H1 (cell line): ENCODE results near the gene ATXN2. TPM values are rescaled to one million over a fixed set of nuclear protein-coding genes. Genes with fewer than 3 reads are reported as not detected.

Experiments
- CTCF ChIA-PET: fragments of 300-600 bp; sonication (Branson Sonifier 250); formaldehyde crosslinking; loops from one replicate; lab custom pipeline; 2021; ENCODE audit not compliant: partially characterized antibody; lab: Charles Lee
- POLR2A ChIA-PET: fragments of 300-600 bp; sonication (Branson Sonifier 250); formaldehyde crosslinking; loops from one replicate; lab custom pipeline; 2021; ENCODE audit warnings: inconsistent platforms; ENCODE audit not compliant: partially characterized antibody; lab: Charles Lee
- DNase-seq, 2 experiments: peaks; one replicate each; pipeline versions ENCODE4 v3.0.0 to v3.0.0-alpha.2; 2010 to 2022; ENCODE audit warnings: low spot score in 2 of 2, low read depth in 1 of 2, mixed read lengths in 1 of 2
- FAIRE-seq: peaks from 2 replicates; lab custom pipeline; 2011; peaks lifted over from hg19 to GRCh38; lab: Jason Lieb, UNC
- H2AFZ ChIP-seq: 2 replicates; pipeline ENCODE4 v1.8.1; 2012; ENCODE audit warnings: low read length, inconsistent platforms
- H2AK5ac ChIP-seq: 2 replicates; pipeline ENCODE4 v1.6.1; 2013; ENCODE audit warnings: low read depth, low read length
- H2BK120ac ChIP-seq: replicated peaks from 2 replicates; pipeline ENCODE3; 2013; ENCODE audit warnings: low read depth, low read length, inconsistent platforms
- H2BK12ac ChIP-seq: 2 replicates; pipeline ENCODE4 v1.6.1; 2013; ENCODE audit warnings: low read depth, low read length
- H2BK15ac ChIP-seq: 2 replicates; pipeline ENCODE4 v1.6.1; 2013; ENCODE audit warnings: low read length
- H2BK20ac ChIP-seq: 2 replicates; pipeline ENCODE4 v1.6.1; 2013; ENCODE audit warnings: low read length
- H2BK5ac ChIP-seq: 2 replicates; pipeline ENCODE4 v1.6.1; 2013; ENCODE audit warnings: low read depth, low read length
- H3K14ac ChIP-seq: 2 replicates; pipeline ENCODE4 v1.6.1; 2013; ENCODE audit warnings: inconsistent platforms; ENCODE audit not compliant: insufficient read length
- H3K18ac ChIP-seq: 2 replicates; pipeline ENCODE4 v1.6.1; 2013; ENCODE audit warnings: low read length; ENCODE audit errors: extremely low read depth
- H3K23ac ChIP-seq: 2 replicates; pipeline ENCODE4 v1.6.1; 2013; ENCODE audit warnings: inconsistent platforms; ENCODE audit not compliant: insufficient read length
- H3K23me2 ChIP-seq: 2 replicates; pipeline ENCODE4 v1.6.1; 2013; ENCODE audit warnings: low read depth, low read length
- H3K27ac ChIP-seq: 2 replicates; pipeline ENCODE4 v1.6.1; 2011; ENCODE audit warnings: low read depth, low read length, inconsistent platforms
- H3K27me3 ChIP-seq, 4 experiments: replicated peaks in 1 of 4; 1 replicate in 1 of 4; 2 replicates in 3 of 4; pipeline versions ENCODE4 v1.6.1 to v1.8.1; 2011 to 2013; ENCODE audit warnings: low read length in 3 of 4, mild to moderate bottlenecking in 3 of 4, inconsistent platforms in 2 of 4, mixed read lengths in 2 of 4, moderate library complexity in 1 of 4; ENCODE audit not compliant: control insufficient read depth in 3 of 4, insufficient read depth in 3 of 4; ENCODE audit errors: extremely low read depth in 1 of 4
- H3K36me3 ChIP-seq, 4 experiments: 2 replicates each; pipeline versions ENCODE4 v1.6.1 to v1.8.1; 2011 to 2013; ENCODE audit warnings: mild to moderate bottlenecking in 4 of 4, low read length in 3 of 4, moderate library complexity in 2 of 4, control low read depth in 1 of 4, inconsistent platforms in 1 of 4; ENCODE audit not compliant: insufficient read depth in 4 of 4, control insufficient read depth in 2 of 4
- H3K4ac ChIP-seq: replicated peaks from 2 replicates; pipeline ENCODE3; 2013; ENCODE audit warnings: low read length, low read depth, mixed read lengths, inconsistent platforms; ENCODE audit not compliant: insufficient read length
- H3K4me1 ChIP-seq, 4 experiments: replicated peaks in 1 of 4; 1 replicate in 1 of 4; 2 replicates in 3 of 4; pipeline versions ENCODE4 v1.6.1 to v1.8.1; 2011 to 2013; ENCODE audit warnings: low read length in 3 of 4, inconsistent platforms in 2 of 4, mixed read lengths in 1 of 4; ENCODE audit not compliant: insufficient read depth in 4 of 4, control insufficient read depth in 3 of 4
- H3K4me2 ChIP-seq, 2 experiments: 2 replicates each; pipeline versions ENCODE4 v1.6.1 to v1.8.1; 2011 to 2013; ENCODE audit warnings: low read depth in 2 of 2, low read length in 2 of 2, control low read depth in 1 of 2, inconsistent platforms in 1 of 2, mild to moderate bottlenecking in 1 of 2; ENCODE audit not compliant: insufficient read depth in 1 of 2
- H3K4me3 ChIP-seq, 4 experiments: fragments of 200-600, 300-600 bp in 1 of 4; sonication (generic), shearing (Covaris generic), sonication (Bioruptor Twin) in 1 of 4; 2 replicates each; pipeline versions ENCODE4 v1.5.1 to v1.8.1; 2011 to 2016; ENCODE audit warnings: low read length in 4 of 4, low read depth in 3 of 4, control low read depth in 2 of 4, inconsistent platforms in 2 of 4, mild to moderate bottlenecking in 2 of 4, mixed read lengths in 1 of 4, moderate library complexity in 1 of 4; ENCODE audit not compliant: insufficient read depth in 2 of 4; ENCODE audit errors: extremely low read depth in 1 of 4
- H3K56ac ChIP-seq: replicated peaks from 2 replicates; pipeline ENCODE3; 2013; ENCODE audit warnings: low read depth, mild to moderate bottlenecking, mixed read lengths, low read length, inconsistent platforms; ENCODE audit not compliant: insufficient read length
- H3K79me1 ChIP-seq: 2 replicates; pipeline ENCODE4 v1.6.1; 2013; ENCODE audit warnings: low read depth, low read length, control low read depth
- H3K79me2 ChIP-seq, 2 experiments: 2 replicates each; pipeline versions ENCODE4 v1.6.1 to v1.8.1; 2012 to 2013; ENCODE audit warnings: low read length in 2 of 2, mild to moderate bottlenecking in 2 of 2, inconsistent platforms in 1 of 2; ENCODE audit not compliant: insufficient read depth in 2 of 2, control insufficient read depth in 1 of 2
- H3K9ac ChIP-seq, 4 experiments: replicated peaks in 1 of 4; 1 replicate in 1 of 4; 2 replicates in 3 of 4; pipeline versions ENCODE4 v1.6.1 to v1.8.1; 2011 to 2013; ENCODE audit warnings: low read depth in 3 of 4, low read length in 3 of 4, control low read depth in 2 of 4, mild to moderate bottlenecking in 2 of 4, moderate library complexity in 2 of 4, inconsistent platforms in 1 of 4; ENCODE audit errors: extremely low read depth in 1 of 4
- H3K9me3 ChIP-seq, 2 experiments: 2 replicates each; pipeline versions ENCODE4 v1.6.1 to v1.8.1; 2012 to 2013; ENCODE audit warnings: mild to moderate bottlenecking in 2 of 2, moderate library complexity in 2 of 2, control low read depth in 1 of 2, inconsistent platforms in 1 of 2, low read depth in 1 of 2, low read length in 1 of 2, mixed read lengths in 1 of 2; ENCODE audit not compliant: insufficient read depth in 2 of 2
- H4K20me1 ChIP-seq, 2 experiments: replicated peaks in 1 of 2; 2 replicates each; pipeline versions ENCODE3 to v1.8.1; 2011 to 2013; ENCODE audit warnings: inconsistent platforms in 2 of 2, low read length in 2 of 2, mild to moderate bottlenecking in 1 of 2; ENCODE audit not compliant: insufficient read depth in 2 of 2, control insufficient read depth in 1 of 2
- H4K5ac ChIP-seq: 2 replicates; pipeline ENCODE4 v1.6.1; 2013; ENCODE audit warnings: low read length, low read depth, mixed read lengths, inconsistent platforms; ENCODE audit not compliant: insufficient read length
- H4K8ac ChIP-seq: 2 replicates; pipeline ENCODE4 v1.8.0; 2013; ENCODE audit warnings: mild to moderate bottlenecking, moderate library complexity, low read length, inconsistent platforms; ENCODE audit not compliant: insufficient read depth; ENCODE audit errors: extremely low read depth
- H4K91ac ChIP-seq: replicated peaks from 2 replicates; pipeline ENCODE3; 2013; ENCODE audit warnings: low read length, mixed read lengths, inconsistent platforms; ENCODE audit not compliant: insufficient read length
- ASH2L ChIP-seq: fragments of 200-600, 300-600 bp; sonication (generic); IDR thresholded peaks from one replicate; pipeline ENCODE4 v1.7.1; 2017; ENCODE audit warnings: low read length
- CEBPB ChIP-seq: IDR thresholded peaks from 2 replicates; pipeline ENCODE4 v1.6.1; 2012; ENCODE audit warnings: low read depth, low read length
- CREB1 ChIP-seq: IDR thresholded peaks from 2 replicates; pipeline ENCODE4 v1.6.1; 2012; ENCODE audit warnings: inconsistent platforms
- EGR1 ChIP-seq: IDR thresholded peaks from 2 replicates; pipeline ENCODE4 v1.6.1; 2011; ENCODE audit warnings: low read depth, low read length, borderline replicate concordance
- EZH2 ChIP-seq: fragments of 200-600 bp; sonication (generic); IDR thresholded peaks from 2 replicates; pipeline ENCODE4 v1.7.1; 2012; ENCODE audit warnings: low read depth, mild to moderate bottlenecking, moderate library complexity, low read length, inconsistent platforms; ENCODE audit not compliant: severe bottlenecking
- NANOG ChIP-seq: IDR thresholded peaks from 2 replicates; pipeline ENCODE4 v1.6.1; 2011; ENCODE audit warnings: low read length, low read depth, mild to moderate bottlenecking, inconsistent platforms; ENCODE audit not compliant: insufficient read depth, poor library complexity, severe bottlenecking
- NRF1 ChIP-seq: IDR thresholded peaks from 2 replicates; pipeline ENCODE4 v1.6.1; 2011; ENCODE audit warnings: mild to moderate bottlenecking, low read depth, low read length, improper control_type of control experiment
- PHF8 ChIP-seq: fragments of 200-600 bp; sonication (generic); conservative IDR thresholded peaks from 2 replicates; pipeline ENCODE4 v1.7.1; 2012; ENCODE audit warnings: low read depth, mild to moderate bottlenecking, inconsistent platforms, low read length, moderate library complexity
- POLR2A ChIP-seq, 2 experiments: IDR thresholded peaks; 1 replicate in 1 of 2; 2 replicates in 1 of 2; pipeline ENCODE4 v1.6.1; 2011; ENCODE audit warnings: low read depth in 2 of 2, low read length in 2 of 2, mild to moderate bottlenecking in 2 of 2; ENCODE audit errors: control extremely low read depth in 1 of 2
- RNF2 ChIP-seq: fragments of 200-900, 300-1000 bp; sonication (generic); IDR thresholded peaks from 2 replicates; pipeline ENCODE4 v1.7.1; 2016; ENCODE audit warnings: borderline replicate concordance, low read depth, mild to moderate bottlenecking, antibody characterized with exemption, low read length; ENCODE audit not compliant: poor library complexity, severe bottlenecking; ENCODE audit errors: missing control alignments
- RXRA ChIP-seq: IDR thresholded peaks from 2 replicates; pipeline ENCODE4 v1.6.1; 2011; ENCODE audit warnings: low read depth, mild to moderate bottlenecking, low read length, moderate library complexity; ENCODE audit not compliant: insufficient read depth
- TBP ChIP-seq: IDR thresholded peaks from 2 replicates; pipeline ENCODE4 v1.6.1; 2011; ENCODE audit warnings: low read depth, low read length, improper control_type of control experiment
- whole genome bisulfite sequencing, 2 experiments: shearing (Covaris generic) in 1 of 2; methylation state at CpG; one replicate each; pipeline versions ENCODE4 v1.1.6 to v1.1.7; 2013 to 2015; ENCODE audit warnings: low lambda C conversion rate in 2 of 2, mixed read lengths in 2 of 2, inconsistent platforms in 1 of 2, low coverage in 1 of 2, missing lambda C conversion rate in 1 of 2; ENCODE audit not compliant: insufficient replicate concordance in 2 of 2, insufficient coverage in 1 of 2, insufficient read length in 1 of 2; ENCODE audit errors: extremely low coverage in 1 of 2, missing lambda C conversion rate in 1 of 2; 5-methylcytosine and 5-hydroxymethylcytosine counted together
- polyA plus RNA-seq, 7 experiments: library from polyadenylated mRNA; depleted of rRNA in 3 of 7; stranded (reverse) in 5 of 7; unstranded in 2 of 7; fragments of >200 nt in 5 of 7; fragments of 200-250 nt in 2 of 7; gene quantifications; 1 replicate in 5 of 7; 2 replicates in 1 of 7; 4 replicates in 1 of 7; pipeline versions ENCODE4 v1.2.1 to v1.2.3, GENCODE V29; 2011 to 2013; ENCODE audit warnings: missing spikeins in 2 of 7, mixed read lengths in 2 of 7
- total RNA-seq: library from RNA; stranded (reverse); fragmentation: NEBNext Ultra II Directional; extraction: Animal tissue kit (Norgen Biotek cat#: 25700); gene quantifications from 2 replicates; pipeline ENCODE4 v1.2.1, GENCODE V29; 2021

Gene ATXN2
- total and polyA plus RNA-seq, 2 of the 8 experiments (the other 6 are each of a cell fraction or from before 2014, with no cell fraction given), result 46.6 to 80.7 TPM

- H4K91ac ChIP-seq, result no peak overlapping the region
- TF ChIP-seq RNF2 (no peak), NANOG (no peak), RXRA (no peak), EGR1 (no peak), TBP (no peak), POLR2A (IDR thresholded peaks at IDR 0.05; ENCODE audit: control extremely low read depth in 1 of 2, low read depth in 2 of 2, low read length in 2 of 2) (no peak), CREB1 (no peak), ASH2L (no peak), PHF8 (no peak), EZH2 (no peak), CEBPB (no peak), NRF1 (no peak)
- no peak overlapping the region for H3K14ac ChIP-seq
- no peaks in the 10 kb centered on the region for H4K20me1 ChIP-seq
- no peak overlapping the region for H2BK15ac ChIP-seq
- no peak for DNase-seq
- no peaks in the 10 kb centered on the region for H3K4me1 ChIP-seq
- no peak overlapping the region for H3K4me2 ChIP-seq
- H3K23me2 ChIP-seq, result no peaks in the 10 kb centered on the region
- H3K27me3 ChIP-seq, result no peaks in the 10 kb centered on the region
- H3K18ac ChIP-seq, result no peak overlapping the region
- H3K27ac ChIP-seq, result no peak overlapping the region
- no peak for FAIRE-seq
- H4K8ac ChIP-seq, result no peak overlapping the region
- H3K23ac ChIP-seq, result no peak overlapping the region
- 91% methylated on average over 3 of the region's 3 CpGs; no CpG with 5 or more reads in 1 of the 2 experiments for WGBS, 2 experiments
- H2BK120ac ChIP-seq, result no peak overlapping the region
- H4K5ac ChIP-seq, result no peak overlapping the region
- no peak overlapping the region for H3K56ac ChIP-seq
- no peak overlapping the region for H3K4me3 ChIP-seq
- H3K79me2 ChIP-seq, result no peaks in the 10 kb centered on the region
- no peaks in the 10 kb centered on the region for H3K9me3 ChIP-seq
- H3K4ac ChIP-seq, result no peak overlapping the region
- ChIA-PET POLR2A (interaction anchor here (1.2 to 3.1 kb wide), 2 partner anchors 10 to 11 kb away, joined by 3 to 7 read pairs; no protein-coding TSS in a partner anchor), CTCF (interaction anchor here (0.6 to 2.1 kb wide), 6 partner anchors 22 to 108 kb away, joined by 3 to 5 read pairs (median 4); no protein-coding TSS in a partner anchor)
- H3K79me1 ChIP-seq, result no peaks in the 10 kb centered on the region
- H2BK12ac ChIP-seq, result no peak overlapping the region
- H2AFZ ChIP-seq, result no peak overlapping the region
- H3K9ac ChIP-seq, result no peak overlapping the region
- no peak overlapping the region for H2BK20ac ChIP-seq
- no peaks in the 10 kb centered on the region for H3K36me3 ChIP-seq
- H2AK5ac ChIP-seq, result no peak overlapping the region
- H2BK5ac ChIP-seq, result no peak overlapping the region
Measured at GRCh38 chr12:111606767-111607230, 7.7 kb upstream of the ATXN2 start.
